CD14-positive monocyte (primary cell): Measurements from ENCODE around the gene RTN4RL1. TPM values are rescaled to one million over a fixed set of nuclear protein-coding genes. Genes with fewer than 3 reads are reported as not detected.

Experiments used
- DNase-seq, 3 donors: peaks; one replicate each; pipeline ENCODE4 v3.0.0-alpha.2; 2011 to 2022
- H2AFZ ChIP-seq: 2 replicates; pipeline ENCODE4 v1.6.0; 2012; ENCODE audit warnings: mild to moderate bottlenecking, low read depth, low read length, inconsistent platforms; ENCODE audit not compliant: insufficient read depth, poor library complexity, severe bottlenecking
- H3K27ac ChIP-seq, 2 donors: 1 replicate in 1 of 2; 2 replicates in 1 of 2; pipeline ENCODE4 v1.5.1; 2012 to 2013; ENCODE audit warnings: low read length in 2 of 2, control low read depth in 1 of 2, inconsistent platforms in 1 of 2, low read depth in 1 of 2, mild to moderate bottlenecking in 1 of 2
- H3K27me3 ChIP-seq, 2 donors: one replicate each; pipeline versions ENCODE4 v1.6.0 to v1.6.1; 2011 to 2013; ENCODE audit warnings: low read length in 2 of 2; ENCODE audit not compliant: control insufficient read depth in 2 of 2, insufficient read depth in 2 of 2
- H3K36me3 ChIP-seq, 2 donors: replicated peaks in 1 of 2; 1 replicate in 1 of 2; 2 replicates in 1 of 2; pipeline versions ENCODE4 v1.5.1 to v1.6.1; 2012 to 2013; ENCODE audit warnings: low read length in 2 of 2, control low read depth in 1 of 2, inconsistent platforms in 1 of 2, mild to moderate bottlenecking in 1 of 2; ENCODE audit not compliant: insufficient read depth in 2 of 2, control insufficient read depth in 1 of 2
- H3K4me1 ChIP-seq, 2 donors: 1 replicate in 1 of 2; 2 replicates in 1 of 2; pipeline versions ENCODE4 v1.5.1 to v1.6.1; 2012 to 2013; ENCODE audit warnings: low read length in 2 of 2, control low read depth in 1 of 2, inconsistent platforms in 1 of 2, mild to moderate bottlenecking in 1 of 2, moderate library complexity in 1 of 2; ENCODE audit not compliant: insufficient read depth in 2 of 2, control insufficient read depth in 1 of 2
- H3K4me2 ChIP-seq: replicated peaks from 2 replicates; pipeline ENCODE3; 2012; ENCODE audit warnings: low read length, moderate library complexity, mild to moderate bottlenecking; ENCODE audit not compliant: poor library complexity, severe bottlenecking; ENCODE audit errors: extremely low read depth
- H3K4me3 ChIP-seq, 3 experiments: fragments of 200-600 bp in 1 of 3; sonication (generic) in 1 of 3; replicated peaks in 1 of 3; 1 replicate in 2 of 3; 2 replicates in 1 of 3; pipeline ENCODE4 v1.5.1; 2011 to 2013; ENCODE audit warnings: low read length in 3 of 3, mild to moderate bottlenecking in 3 of 3, control low read depth in 2 of 3, low read depth in 2 of 3, inconsistent platforms in 1 of 3, moderate library complexity in 1 of 3
- H3K79me2 ChIP-seq: 2 replicates; pipeline ENCODE4 v1.6.0; 2012; ENCODE audit warnings: mild to moderate bottlenecking, control low read depth, inconsistent platforms, low read length, moderate library complexity; ENCODE audit not compliant: insufficient read depth
- H3K9ac ChIP-seq: 2 replicates; pipeline ENCODE4 v1.6.0; 2017; ENCODE audit warnings: low read length, mild to moderate bottlenecking; ENCODE audit not compliant: insufficient read depth, poor library complexity, severe bottlenecking
- H3K9me3 ChIP-seq, 2 donors: replicated peaks in 1 of 2; 1 replicate in 1 of 2; 2 replicates in 1 of 2; pipeline versions ENCODE4 v1.5.1 to v1.6.1; 2012 to 2013; ENCODE audit warnings: low read length in 2 of 2, control low read depth in 1 of 2; ENCODE audit not compliant: control insufficient read depth in 1 of 2, insufficient read depth in 1 of 2
- H4K20me1 ChIP-seq: 2 replicates; pipeline ENCODE4 v1.6.0; 2012; ENCODE audit warnings: mild to moderate bottlenecking, low read length, control low read depth, moderate library complexity; ENCODE audit not compliant: insufficient read depth
- H3K27ac Mint-ChIP-seq, 7 donors: one replicate each; pipeline ENCODE4 v1.8.0; 2020; ENCODE audit warnings: mild to moderate bottlenecking in 7 of 7, mixed read lengths in 7 of 7, moderate library complexity in 6 of 7, inconsistent platforms in 2 of 7
- H3K27me3 Mint-ChIP-seq, 3 donors: one replicate each; pipeline ENCODE4 v1.8.0; 2021 to 2022; ENCODE audit warnings: low read depth in 3 of 3, mild to moderate bottlenecking in 3 of 3, mixed read lengths in 3 of 3, moderate library complexity in 3 of 3, inconsistent platforms in 1 of 3
- H3K36me3 Mint-ChIP-seq, 2 donors: one replicate each; pipeline ENCODE4 v1.8.0; 2020; ENCODE audit warnings: mixed read lengths in 2 of 2, inconsistent platforms in 1 of 2, mild to moderate bottlenecking in 1 of 2
- H3K4me1 Mint-ChIP-seq: one replicate; pipeline ENCODE4 v1.8.0; 2020; ENCODE audit warnings: mild to moderate bottlenecking, mixed read lengths
- H3K4me3 Mint-ChIP-seq, 2 donors: one replicate each; pipeline ENCODE4 v1.8.0; 2020; ENCODE audit warnings: mild to moderate bottlenecking in 2 of 2, mixed read lengths in 2 of 2, moderate library complexity in 1 of 2
- H3K9me3 Mint-ChIP-seq, 7 donors: one replicate each; pipeline ENCODE4 v1.8.0; 2020 to 2022; ENCODE audit warnings: mixed read lengths in 7 of 7, mild to moderate bottlenecking in 6 of 7, moderate library complexity in 6 of 7, inconsistent platforms in 2 of 7
- CTCF ChIP-seq: fragments of 200-600 bp; IDR thresholded peaks from one replicate; pipeline ENCODE4 v1.8.0; 2022; ENCODE audit warnings: antibody characterized with exemption, mild to moderate bottlenecking
- WGBS: methylation state at CpG from one replicate; pipeline ENCODE4 v1.1.5; 2013; ENCODE audit warnings: missing lambda C conversion rate; ENCODE audit not compliant: insufficient coverage; 5-methylcytosine and 5-hydroxymethylcytosine counted together
- intact Hi-C, 2 donors: fragments of 100-400 bp; cut with micrococcal nuclease; formaldehyde crosslinking; loops; one replicate each; pipeline versions ENCODE4 v1.15.0 to v1.15.1; 2023
- polyA plus RNA-seq, 3 donors: library from polyadenylated mRNA; depleted of rRNA in 1 of 3; unstranded in 2 of 3; stranded (reverse) in 1 of 3; fragments of 300-500 nt in 2 of 3; fragments of >200 nt in 1 of 3; fragmentation: Illumina TruSeq in 2 of 3; gene quantifications; 1 replicate in 2 of 3; 2 replicates in 1 of 3; pipeline ENCODE4 v1.2.3, GENCODE V29; 2012 to 2021

RTN4RL1 gene
- polyA plus RNA-seq, 3 donors = 0.07 to 0.29 (median 0.11) TPM

GRCh38 chr17:1934901-1935300 is 90.2 kb downstream of the RTN4RL1 start:
- WGBS = 93% methylated on average over 14 of the region's 17 CpGs
- Mint-ChIP-seq H3K36me3 (no peaks in the 10 kb centered on the region), H3K9me3 (no peaks in the 10 kb centered on the region), H3K4me3 (no peak overlapping the region), H3K27ac (no peak overlapping the region), H3K4me1 (no peaks in the 10 kb centered on the region), H3K27me3 (peaks cover 6 to 11% (median 9%) of the 10 kb centered on the region in 3 donors)
- DNase-seq = no peak
- Histone ChIP-seq H2AFZ (no peak overlapping the region), H3K36me3 (no peaks in the 10 kb centered on the region), H4K20me1 (no peaks in the 10 kb centered on the region), H3K4me1 (no peaks in the 10 kb centered on the region), H3K79me2 (no peaks in the 10 kb centered on the region), H3K9ac (no peak overlapping the region), H3K27me3 (no peaks in the 10 kb centered on the region), H3K4me2 (no peak overlapping the region), H3K27ac (no peak overlapping the region), H3K9me3 (no peaks in the 10 kb centered on the region), H3K4me3 (no peak overlapping the region)
- TF ChIP-seq CTCF = no peak
- intact Hi-C loops = no loop called here

GRCh38 chr17:1933875-1934715 is 91.0 kb downstream of the RTN4RL1 start:
- Mint-ChIP-seq H3K36me3 (no peaks in the 10 kb centered on the region), H3K9me3 (no peaks in the 10 kb centered on the region), H3K4me3 (no peak overlapping the region), H3K4me1 (no peaks in the 10 kb centered on the region), H3K27me3 (peaks cover 6 to 11% (median 9%) of the 10 kb centered on the region in 3 donors), H3K27ac (no peak overlapping the region)
- Histone ChIP-seq H3K9ac (no peak overlapping the region), H3K4me3 (no peak overlapping the region), H3K27ac (no peak overlapping the region), H3K9me3 (no peaks in the 10 kb centered on the region), H3K36me3 (no peaks in the 10 kb centered on the region), H3K4me2 (no peak overlapping the region), H3K4me1 (no peaks in the 10 kb centered on the region), H4K20me1 (no peaks in the 10 kb centered on the region), H3K79me2 (no peaks in the 10 kb centered on the region), H2AFZ (no peak overlapping the region), H3K27me3 (no peaks in the 10 kb centered on the region)
- intact Hi-C loops = no loop called here
- no peak for TF ChIP-seq CTCF
- no peak for DNase-seq
- WGBS = 94% methylated on average over 25 of the region's 27 CpGs
